IMR-90 (cell line): ENCODE results near the gene LRRC36.

ENCODE experiments used
- BHLHE40 ChIP-seq: fragments of 150-350 bp; IDR thresholded peaks from 2 replicates; pipeline ENCODE4 v1.6.1; 2016; ENCODE audit warnings: mild to moderate bottlenecking, low read depth, low read length
- CEBPB ChIP-seq: IDR thresholded peaks from 2 replicates; pipeline ENCODE4 v1.6.1; 2012; ENCODE audit warnings: low read depth, low read length, improper control_type of control experiment
- CHD1 ChIP-seq: IDR thresholded peaks from 2 replicates; pipeline ENCODE4 v1.6.1; 2012; ENCODE audit warnings: low read depth, low read length, improper control_type of control experiment
- FOS ChIP-seq: fragments of 150-350 bp; IDR thresholded peaks from 2 replicates; pipeline ENCODE4 v1.6.1; 2016; ENCODE audit warnings: low read depth, low read length
- MAZ ChIP-seq: IDR thresholded peaks from 2 replicates; pipeline ENCODE4 v1.6.1; 2012; ENCODE audit warnings: low read depth, mild to moderate bottlenecking, low read length, improper control_type of control experiment, moderate library complexity, borderline replicate concordance
- MXI1 ChIP-seq: IDR thresholded peaks from 2 replicates; pipeline ENCODE4 v1.6.1; 2012; ENCODE audit warnings: low read depth, mild to moderate bottlenecking, low read length, moderate library complexity, borderline replicate concordance
- NFE2L2 ChIP-seq: fragments of 150-350 bp; IDR thresholded peaks from 2 replicates; pipeline ENCODE4 v1.6.1; 2016; ENCODE audit warnings: low read depth, mild to moderate bottlenecking, low read length
- POLR2A ChIP-seq: IDR thresholded peaks from 2 replicates; pipeline ENCODE4 v1.6.1; 2012; ENCODE audit warnings: mild to moderate bottlenecking, low read depth, low read length
- RAD21 ChIP-seq: IDR thresholded peaks from 2 replicates; pipeline ENCODE4 v1.6.1; 2012; ENCODE audit warnings: low read length, improper control_type of control experiment
- RFX5 ChIP-seq: IDR thresholded peaks from 2 replicates; pipeline ENCODE4 v1.8.0; 2012; ENCODE audit warnings: low read depth, mild to moderate bottlenecking, low read length, moderate library complexity
- TF ChIP-seq, protein P1 (sequence below): conservative IDR thresholded peaks from 2 replicates; pipeline ENCODE4 v1.5.1; 2012; ENCODE audit warnings: mild to moderate bottlenecking, low read depth, low read length, improper control_type of control experiment
- TF ChIP-seq, protein P2 (sequence below): fragments of 150-350 bp; IDR thresholded peaks from 2 replicates; pipeline ENCODE4 v1.6.1; 2017; ENCODE audit warnings: mild to moderate bottlenecking, antibody characterized with exemption, low read length, low read depth
- TF ChIP-seq, protein P3 (sequence below): fragments of 150-350 bp; IDR thresholded peaks from 2 replicates; pipeline ENCODE4 v1.6.1; 2016; ENCODE audit warnings: low read depth, mild to moderate bottlenecking, low read length, moderate library complexity, borderline replicate concordance

DNA sequence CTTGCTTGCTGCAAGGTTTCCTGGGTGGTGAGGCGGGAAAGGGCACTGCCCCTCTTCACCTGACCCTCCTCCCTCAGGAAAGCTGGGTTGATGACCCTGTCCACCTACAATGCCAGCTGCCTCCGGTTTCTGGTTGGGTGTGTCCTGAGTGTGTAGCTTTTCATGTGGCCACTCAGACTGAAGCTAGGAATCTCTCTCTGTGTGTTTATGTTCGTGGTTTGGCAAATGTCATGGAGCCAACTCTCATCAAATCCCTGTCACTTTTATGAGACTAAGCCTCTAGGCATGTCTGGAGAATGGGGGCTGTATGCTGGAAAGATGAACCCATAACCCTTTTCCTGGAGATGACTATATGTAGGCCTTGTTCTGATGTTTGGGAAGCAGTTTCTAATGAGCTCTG lies 30.2 kb upstream of the LRRC36 start:
- TF ChIP-seq, protein P1, sequence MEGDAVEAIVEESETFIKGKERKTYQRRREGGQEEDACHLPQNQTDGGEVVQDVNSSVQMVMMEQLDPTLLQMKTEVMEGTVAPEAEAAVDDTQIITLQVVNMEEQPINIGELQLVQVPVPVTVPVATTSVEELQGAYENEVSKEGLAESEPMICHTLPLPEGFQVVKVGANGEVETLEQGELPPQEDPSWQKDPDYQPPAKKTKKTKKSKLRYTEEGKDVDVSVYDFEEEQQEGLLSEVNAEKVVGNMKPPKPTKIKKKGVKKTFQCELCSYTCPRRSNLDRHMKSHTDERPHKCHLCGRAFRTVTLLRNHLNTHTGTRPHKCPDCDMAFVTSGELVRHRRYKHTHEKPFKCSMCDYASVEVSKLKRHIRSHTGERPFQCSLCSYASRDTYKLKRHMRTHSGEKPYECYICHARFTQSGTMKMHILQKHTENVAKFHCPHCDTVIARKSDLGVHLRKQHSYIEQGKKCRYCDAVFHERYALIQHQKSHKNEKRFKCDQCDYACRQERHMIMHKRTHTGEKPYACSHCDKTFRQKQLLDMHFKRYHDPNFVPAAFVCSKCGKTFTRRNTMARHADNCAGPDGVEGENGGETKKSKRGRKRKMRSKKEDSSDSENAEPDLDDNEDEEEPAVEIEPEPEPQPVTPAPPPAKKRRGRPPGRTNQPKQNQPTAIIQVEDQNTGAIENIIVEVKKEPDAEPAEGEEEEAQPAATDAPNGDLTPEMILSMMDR, result no peak
- TF ChIP-seq POLR2A, result no peak
- no peak for TF ChIP-seq NFE2L2
- TF ChIP-seq MXI1, result no peak
- peak; percentile 50; the same call in 1 of the 2 replicates for TF ChIP-seq MAZ
- TF ChIP-seq CEBPB, result no peak
- TF ChIP-seq, protein P2, sequence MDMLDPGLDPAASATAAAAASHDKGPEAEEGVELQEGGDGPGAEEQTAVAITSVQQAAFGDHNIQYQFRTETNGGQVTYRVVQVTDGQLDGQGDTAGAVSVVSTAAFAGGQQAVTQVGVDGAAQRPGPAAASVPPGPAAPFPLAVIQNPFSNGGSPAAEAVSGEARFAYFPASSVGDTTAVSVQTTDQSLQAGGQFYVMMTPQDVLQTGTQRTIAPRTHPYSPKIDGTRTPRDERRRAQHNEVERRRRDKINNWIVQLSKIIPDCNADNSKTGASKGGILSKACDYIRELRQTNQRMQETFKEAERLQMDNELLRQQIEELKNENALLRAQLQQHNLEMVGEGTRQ, result no peak
- no peak; the same call in 1 of the 2 replicates for TF ChIP-seq RAD21
- TF ChIP-seq, protein P3, sequence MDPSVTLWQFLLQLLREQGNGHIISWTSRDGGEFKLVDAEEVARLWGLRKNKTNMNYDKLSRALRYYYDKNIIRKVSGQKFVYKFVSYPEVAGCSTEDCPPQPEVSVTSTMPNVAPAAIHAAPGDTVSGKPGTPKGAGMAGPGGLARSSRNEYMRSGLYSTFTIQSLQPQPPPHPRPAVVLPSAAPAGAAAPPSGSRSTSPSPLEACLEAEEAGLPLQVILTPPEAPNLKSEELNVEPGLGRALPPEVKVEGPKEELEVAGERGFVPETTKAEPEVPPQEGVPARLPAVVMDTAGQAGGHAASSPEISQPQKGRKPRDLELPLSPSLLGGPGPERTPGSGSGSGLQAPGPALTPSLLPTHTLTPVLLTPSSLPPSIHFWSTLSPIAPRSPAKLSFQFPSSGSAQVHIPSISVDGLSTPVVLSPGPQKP, result no peak
- peak; percentile 56 for TF ChIP-seq FOS
- TF ChIP-seq RFX5, result no peak; the same call in 1 of the 2 replicates
- TF ChIP-seq CHD1, result no peak
- TF ChIP-seq BHLHE40, result no peak
